Right lobe of liver (tissue), 4 donors: ENCODE results near the gene KLHL11.

Source experiments
- CTCF ChIP-seq, 4 donors: fragments of 200-600 bp in 3 of 4; fragments of 450-650 bp in 1 of 4; IDR thresholded peaks; one replicate each; pipeline versions ENCODE4 v1.5.1 to v1.8.0; 2016 to 2022; ENCODE audit warnings: antibody characterized with exemption in 4 of 4, mild to moderate bottlenecking in 2 of 4
- POLR2A ChIP-seq: fragments of 450-650 bp; IDR thresholded peaks from one replicate; pipeline ENCODE4 v1.6.1; 2017; ENCODE audit warnings: antibody characterized with exemption, mild to moderate bottlenecking
- donor health status: DM: no; HTN: no; CAD: no.
- donor health status: DM: no; HTN: no; CAD: no.
- donor health status: DM: no; HTN: yes; CAD: no.

GRCh38 chr17:41893384-41893783 lies 28.2 kb upstream of the KLHL11 start:
- TF ChIP-seq CTCF (IDR thresholded peaks at IDR 0.05) (no peak), POLR2A (no peak)
